SHP77 (cell line): ENCODE results near the gene BCAS3.
A peak's percentile ranks its signal among the peaks of the same experiment; 100 is the strongest.
"Not testable (repeated sequence)": the region's sequence is repeated elsewhere in the genome, so short reads cannot be mapped to it uniquely, and the experiment has no call there.

Source experiments
- DNase-seq, 2 experiments: peaks; one replicate each; lab custom pipeline; 2025; lab: John Stamatoyannopoulos, UW

BCAS3 gene

DNA sequence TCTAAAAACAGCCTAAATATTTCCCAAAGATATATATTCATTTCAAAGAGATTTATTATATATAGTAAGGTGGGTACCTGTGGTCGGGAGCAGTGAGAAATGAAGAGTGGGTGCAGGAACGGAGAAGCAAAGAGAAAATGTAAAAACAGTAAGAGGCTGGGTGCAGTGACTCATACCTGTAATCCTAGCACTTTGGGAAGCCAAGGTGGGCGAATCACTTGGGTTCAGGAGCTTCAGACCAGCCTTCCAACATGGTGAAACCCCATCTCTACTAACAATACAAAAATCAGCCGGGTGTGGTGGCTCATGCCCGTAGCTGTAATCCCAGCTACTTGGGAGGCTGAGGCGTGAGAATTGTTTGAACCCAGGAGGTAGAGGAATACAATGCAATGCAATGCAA is 257.1 kb downstream of the BCAS3 start:
- no peak for DNase-seq

DNA sequence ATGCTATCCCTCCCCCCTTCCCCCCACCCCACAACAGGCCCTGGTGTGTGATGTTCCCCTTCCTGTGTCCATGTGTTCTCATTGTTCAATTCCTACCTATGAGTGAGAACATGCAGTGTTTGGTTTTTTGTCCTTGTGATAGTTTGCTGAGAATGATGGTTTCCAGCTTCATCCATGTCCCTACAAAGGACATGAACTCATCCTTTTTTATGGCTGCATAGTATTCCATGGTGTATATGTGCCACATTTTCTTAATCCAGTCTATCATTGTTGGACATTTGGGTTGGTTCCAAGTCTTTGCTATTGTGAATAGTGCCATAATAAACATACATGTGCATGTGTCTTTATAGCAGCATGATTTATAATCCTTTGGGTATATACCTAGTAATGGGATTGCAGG is 258.3 kb downstream of the BCAS3 start:
- not testable (repeated sequence) for DNase-seq

DNA sequence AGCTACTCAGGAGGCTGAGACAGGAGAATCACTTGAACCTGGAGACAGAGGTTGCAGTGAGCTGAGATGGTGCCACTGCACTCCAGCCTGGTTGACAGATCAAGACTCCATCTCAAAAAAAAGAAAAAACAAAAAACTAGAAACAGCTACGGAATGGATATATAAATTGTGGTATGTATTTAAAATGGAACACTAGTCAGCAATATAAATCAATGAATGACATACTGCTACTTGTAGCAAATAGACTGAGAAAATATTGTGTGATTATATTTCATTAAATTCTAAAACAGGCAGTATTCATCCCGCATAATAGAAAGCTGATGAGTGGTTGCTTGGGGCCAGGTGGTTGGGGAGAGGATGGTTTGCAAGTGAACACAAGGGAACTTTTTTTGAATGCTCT is 261.7 kb downstream of the BCAS3 start:
- no peak for DNase-seq

DNA sequence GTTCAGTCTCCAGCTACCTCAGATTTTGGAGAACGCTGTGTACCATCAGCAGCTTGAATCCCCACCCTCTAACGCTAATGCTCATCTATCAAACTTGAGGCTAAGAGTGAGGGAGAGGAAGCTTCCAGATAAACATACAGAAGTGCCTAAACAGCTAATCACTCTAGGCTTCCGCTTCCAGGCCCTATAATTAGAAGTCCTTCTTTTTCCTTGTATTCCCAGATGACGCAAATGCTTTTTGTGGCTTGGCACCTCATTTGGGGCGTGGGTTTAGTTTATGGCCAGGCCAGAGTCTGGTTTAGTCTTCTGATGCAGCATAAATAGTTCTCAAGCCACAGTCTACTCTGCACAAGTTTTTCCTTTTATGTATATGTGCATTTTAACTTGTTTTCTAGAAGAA is 263.4 kb downstream of the BCAS3 start:
- DNase-seq, result peak; percentile 13 to 40

DNA sequence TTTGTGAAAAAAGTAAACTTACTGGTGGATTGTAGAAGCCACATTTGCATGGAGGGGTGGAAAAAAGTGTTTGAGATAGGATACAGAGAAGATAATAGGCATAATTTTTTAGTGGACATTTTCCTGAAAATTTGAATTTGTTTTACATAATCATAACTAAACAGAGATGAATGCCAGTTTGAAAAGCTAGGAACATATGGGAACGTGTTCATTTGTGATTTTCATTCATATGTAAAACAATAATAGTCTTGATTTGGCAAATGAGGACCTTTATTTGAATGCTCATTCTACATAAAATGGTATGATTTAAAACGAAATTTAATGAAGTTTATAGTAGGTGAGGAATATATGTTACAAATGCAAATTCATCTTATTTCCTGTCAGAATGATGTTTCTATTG is 263.9 kb downstream of the BCAS3 start:
- no peak for DNase-seq

DNA sequence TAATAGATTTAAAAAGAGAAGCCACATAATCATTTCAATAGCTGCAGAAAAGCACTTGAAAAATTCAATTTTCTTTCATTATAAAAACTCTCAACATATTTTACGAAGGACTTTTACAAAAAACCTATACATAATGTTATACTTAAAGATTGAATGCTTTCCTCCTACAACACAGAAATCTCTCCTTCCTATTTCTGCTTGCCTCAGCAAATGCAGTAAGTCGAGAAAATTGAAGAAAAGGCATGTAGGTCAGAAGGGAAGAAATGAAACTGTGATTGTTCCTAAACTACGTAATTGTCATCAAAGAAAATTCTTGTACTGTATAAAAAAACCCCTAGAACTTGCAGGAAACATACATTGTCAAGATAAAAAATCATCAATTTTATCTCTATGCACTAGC is 267.1 kb downstream of the BCAS3 start:
- DNase-seq, result no peak

DNA sequence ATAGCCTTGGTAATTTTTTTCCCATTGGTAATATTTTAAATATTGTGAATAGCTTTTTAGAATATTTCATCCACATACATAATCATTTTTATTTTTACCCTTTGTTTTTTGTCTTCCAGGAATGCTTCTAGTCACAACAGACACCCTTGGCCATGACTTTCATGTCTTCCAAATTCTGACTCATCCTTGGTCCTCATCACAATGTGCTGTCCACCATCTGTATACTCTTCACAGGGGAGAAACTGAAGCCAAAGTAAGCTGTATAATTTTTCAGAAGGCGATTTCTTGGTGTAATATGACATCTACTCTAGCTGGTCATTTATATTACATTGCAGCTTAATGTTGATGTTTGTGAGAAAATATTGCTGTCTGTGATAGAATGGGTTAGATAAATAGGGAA is 269.4 kb downstream of the BCAS3 start:
- no peak for DNase-seq

DNA sequence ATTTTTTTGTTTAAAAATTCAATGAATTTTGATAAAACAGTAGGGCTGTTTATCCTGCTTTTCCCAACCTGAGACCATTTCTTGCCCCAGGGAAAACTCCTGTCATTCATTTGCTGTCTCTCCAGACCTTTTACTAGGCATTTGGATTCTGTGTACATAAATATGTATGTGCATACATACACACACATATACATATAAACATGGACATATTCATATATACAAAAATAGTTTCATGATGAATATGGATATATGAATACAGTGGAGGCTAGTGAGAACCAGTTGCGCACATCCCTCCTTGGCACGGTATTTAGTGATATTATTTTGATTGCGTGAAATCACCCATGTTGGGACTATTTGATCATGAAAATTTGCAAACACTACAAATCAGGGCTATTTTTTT is 269.9 kb downstream of the BCAS3 start:
- DNase-seq, result no peak

DNA sequence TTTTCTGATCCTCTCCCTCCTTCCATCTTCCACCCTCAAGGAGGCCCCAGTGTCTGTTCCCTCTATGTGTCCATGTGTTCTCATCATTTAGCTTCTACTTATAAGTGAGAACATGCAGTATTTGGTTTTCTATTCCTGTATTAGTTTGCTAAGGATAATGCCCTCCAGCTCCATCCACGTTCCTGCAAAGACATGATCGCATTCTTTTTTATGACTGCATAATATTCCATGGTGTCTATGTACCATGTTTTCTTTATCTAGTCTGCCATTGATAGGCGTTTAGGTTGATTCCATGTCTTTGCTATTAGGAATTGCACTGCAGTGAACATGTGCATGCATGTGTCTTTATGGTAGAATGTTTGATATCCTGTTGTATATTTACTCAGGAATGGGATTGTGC is 275.1 kb downstream of the BCAS3 start:
- DNase-seq, result no peak

DNA sequence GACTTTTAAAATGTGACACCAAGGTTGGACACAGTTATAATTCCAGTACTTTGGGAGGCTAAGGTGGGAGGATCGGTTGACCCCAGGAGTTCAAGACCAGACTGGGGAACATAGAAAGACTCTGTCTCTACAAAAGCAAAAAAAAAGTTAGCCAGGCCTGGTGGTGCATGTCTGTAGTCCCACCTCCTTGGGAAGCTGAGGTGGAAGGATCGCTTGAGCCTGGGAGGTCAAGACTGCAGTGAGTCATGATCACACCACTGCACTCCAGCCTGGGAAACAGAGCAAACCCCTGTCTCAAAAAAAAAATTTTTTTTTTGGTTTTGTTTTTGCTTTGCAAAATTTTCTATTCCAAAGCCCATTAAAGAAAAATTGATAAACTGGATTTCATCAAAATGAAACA is 281.4 kb downstream of the BCAS3 start:
- DNase-seq, result no peak

DNA sequence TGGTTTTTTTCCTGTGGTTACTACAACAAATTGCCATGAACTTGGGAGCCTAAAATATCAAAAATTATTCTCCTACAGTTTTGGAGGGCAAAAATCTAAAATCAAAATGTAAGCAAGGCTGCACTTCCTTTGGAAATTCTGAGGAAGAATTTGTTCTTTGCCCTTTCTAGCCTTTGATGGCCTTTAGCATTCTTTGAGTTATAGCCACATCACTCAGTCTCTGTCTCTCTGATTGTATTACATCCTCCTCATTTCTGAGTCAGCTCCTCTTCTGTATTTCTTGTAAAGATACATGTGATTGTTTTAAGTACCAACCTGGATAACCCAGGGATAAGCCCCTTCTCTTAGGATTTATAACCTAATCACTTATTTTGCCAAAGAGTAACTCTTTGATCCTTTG is 282.0 kb downstream of the BCAS3 start:
- no peak for DNase-seq

DNA sequence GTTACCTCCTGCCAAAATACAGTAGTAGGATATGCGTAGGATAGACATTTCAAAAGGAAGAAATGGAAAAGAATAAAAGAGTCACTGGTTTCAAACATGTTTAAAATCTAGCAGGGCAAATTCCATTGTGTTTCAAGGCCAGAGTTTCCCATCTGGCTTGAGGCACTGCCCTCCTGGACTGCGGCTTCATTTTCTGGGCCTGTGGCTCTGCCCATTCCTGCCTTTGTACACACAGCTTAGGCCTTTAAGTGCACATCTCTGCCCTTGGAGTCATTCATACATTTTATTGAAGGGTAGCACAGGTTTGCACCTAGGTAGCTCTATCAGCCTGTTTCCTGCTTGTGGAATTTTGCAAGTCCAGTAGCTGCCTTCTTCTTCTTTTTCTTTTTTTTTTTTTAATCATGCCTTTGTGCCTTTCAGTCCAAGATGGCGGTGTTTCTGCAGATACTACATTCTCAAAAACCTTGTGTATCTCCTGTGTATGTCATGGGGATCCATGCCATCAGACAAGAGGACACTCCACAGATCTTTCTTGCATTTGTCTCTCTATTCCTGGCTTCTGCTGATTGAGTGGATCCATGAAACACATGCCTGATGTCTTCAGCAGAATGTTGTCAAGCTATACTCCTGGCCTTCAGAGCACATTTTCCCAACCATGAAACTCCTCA is 282.9 kb downstream of the BCAS3 start:
- DNase-seq, result no peak

DNA sequence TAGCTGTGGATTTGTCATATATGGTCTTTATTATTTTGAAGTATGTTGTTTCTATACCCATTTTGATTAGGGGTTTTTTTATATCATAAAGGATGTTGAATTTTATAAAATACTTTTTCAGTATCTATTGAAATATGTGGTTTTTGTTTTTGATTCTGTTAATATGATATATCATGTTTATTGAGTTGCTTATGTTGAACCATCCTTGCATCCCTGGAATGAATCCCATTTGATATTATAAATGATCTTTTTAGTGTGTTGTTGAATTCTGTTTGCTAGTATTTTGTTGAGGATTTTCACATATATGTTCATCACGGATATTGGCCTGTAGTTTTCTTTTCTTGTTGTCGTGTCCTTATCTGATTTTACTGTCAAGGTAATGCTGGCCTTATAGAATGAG is 286.5 kb downstream of the BCAS3 start:
- no peak for DNase-seq

DNA sequence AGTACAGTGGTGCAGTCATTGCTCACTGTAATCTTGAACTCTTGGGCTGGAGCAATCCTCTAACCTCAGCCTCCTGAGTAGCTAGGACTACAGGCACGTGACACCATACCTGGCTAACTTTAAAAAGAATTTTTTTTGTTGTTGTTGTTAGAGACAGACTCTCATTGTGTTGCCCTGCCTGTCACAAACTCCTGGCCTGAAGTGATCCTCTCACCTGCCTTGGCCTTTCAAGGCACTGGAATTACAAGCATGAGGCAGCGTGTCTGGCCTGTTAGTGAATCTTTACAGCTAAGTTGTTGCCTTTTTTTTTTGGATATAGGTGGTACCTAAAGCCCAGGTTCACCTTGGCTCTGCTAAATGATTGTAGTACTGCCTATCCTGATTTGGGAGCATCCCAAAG is 290.6 kb downstream of the BCAS3 start:
- DNase-seq, result no peak

DNA sequence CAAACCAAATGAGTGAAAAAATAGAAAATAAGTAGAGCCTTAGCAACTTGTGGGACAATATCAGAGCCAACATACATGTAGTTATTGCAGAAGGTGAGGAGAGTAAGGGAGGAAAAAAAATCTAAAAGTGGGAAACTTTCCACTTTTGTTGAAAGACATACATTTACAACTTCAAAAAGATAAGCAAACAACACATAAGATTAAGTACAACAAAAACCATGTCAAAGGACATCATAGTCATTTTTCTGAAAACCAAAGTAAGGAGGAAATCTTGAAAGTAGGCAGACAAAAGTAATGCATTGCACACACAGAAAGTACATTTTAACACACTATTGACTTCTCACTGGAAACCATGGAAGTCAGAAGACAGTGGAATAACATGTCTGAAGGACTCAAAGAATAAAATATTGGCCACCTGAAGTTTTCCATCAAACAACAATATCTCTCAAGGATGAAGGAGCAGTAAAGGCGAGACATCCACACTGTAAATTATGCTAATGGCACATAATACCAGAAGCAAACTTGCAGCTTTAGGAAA is 291.9 kb downstream of the BCAS3 start:
- DNase-seq, result no peak

DNA sequence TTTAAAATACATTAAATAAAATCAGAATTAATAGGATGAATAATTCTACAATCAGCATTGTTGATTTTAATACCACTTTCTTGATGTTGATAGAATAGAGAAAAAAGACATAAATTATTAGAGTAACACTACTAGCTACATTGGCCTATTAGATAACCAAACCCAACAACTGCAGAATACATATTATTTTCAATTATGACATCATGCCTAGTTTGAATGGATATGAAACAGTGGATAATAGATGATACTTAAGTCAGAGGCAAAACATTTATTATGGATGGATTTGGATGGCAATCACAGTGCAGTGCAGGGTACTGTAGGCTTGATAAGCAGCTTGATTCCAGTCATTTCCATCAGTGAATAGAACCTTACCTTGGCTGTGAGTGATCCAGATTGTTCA is 293.1 kb downstream of the BCAS3 start:
- DNase-seq, result no peak

DNA sequence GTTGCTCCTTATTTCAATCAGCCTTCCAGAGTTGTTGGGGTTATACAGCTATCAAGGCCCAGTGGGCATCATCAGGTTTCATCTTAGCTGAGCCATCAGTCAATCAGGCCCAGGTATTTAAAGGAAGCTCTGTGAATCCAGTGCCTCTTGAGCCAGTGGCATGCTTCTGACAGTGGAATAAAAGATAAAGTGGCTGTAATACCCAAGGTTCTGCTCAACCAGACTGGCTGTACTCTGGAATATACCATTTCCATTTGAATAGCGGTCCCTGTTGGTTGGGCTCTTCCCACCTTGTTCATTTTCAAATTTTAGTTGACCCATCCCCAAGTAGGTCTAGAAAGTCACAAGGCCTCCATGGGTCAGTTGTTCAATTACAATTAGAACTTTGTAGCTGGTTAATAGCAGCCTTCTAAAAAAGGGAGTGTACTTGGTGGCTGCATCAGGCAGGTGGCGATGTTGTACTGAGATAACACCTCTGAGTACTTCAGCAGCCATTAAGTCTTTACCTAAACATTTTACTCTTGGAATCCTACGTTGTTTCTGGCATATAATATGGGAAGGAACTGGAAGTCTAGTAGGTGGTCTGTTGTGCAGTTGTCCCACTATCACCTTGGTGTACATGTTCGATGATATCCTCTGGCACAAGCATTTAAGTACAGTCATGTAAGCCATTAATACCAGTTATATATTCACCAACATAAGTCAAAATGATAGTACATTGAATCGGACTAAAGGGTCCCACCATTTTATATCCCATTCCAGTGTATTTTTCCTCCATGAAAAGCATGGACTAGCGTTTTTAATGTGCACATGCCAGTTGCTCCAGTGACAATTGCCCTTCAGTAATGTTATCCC is 294.1 kb downstream of the BCAS3 start:
- DNase-seq, result peak; percentile 4 to 15

DNA sequence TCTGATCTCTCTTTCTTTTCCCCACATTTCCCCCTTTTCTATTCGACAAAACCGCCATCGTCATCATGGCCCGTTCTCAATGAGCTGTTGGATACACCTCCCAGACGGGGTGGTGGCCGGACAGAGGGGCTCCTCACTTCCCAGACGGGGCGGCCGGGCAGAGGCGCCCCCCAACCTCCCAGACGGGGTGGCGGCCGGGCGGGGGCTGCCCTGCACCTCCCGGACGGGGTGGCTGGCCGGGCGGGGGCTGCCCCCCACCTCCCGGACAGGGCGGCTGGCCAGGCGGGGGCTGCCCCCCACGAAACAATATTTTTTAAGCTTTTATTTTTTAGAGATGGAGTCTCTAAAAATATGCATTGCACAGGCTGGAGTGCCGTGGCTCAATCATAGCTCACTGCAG is 299.2 kb downstream of the BCAS3 start:
- not testable (repeated sequence) for DNase-seq

DNA sequence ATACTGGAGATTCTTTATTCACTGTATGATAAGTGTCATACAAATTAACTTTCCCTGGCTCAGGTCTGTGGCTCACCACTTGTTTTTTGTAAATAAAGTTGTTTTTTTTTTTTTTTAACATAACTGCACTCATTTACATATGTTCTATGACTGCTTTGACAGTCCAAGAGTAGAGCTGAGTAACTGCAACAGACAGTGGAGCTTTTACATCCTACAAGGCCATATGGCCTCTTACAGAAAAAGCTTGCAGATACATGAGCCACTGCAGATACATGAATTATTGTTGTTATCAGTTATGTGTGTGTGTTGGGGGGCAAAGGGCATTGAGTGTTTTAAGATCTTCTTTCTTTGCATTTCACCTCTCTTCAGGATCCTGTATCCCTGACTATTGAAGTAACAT is 311.7 kb downstream of the BCAS3 start:
- no peak for DNase-seq

DNA sequence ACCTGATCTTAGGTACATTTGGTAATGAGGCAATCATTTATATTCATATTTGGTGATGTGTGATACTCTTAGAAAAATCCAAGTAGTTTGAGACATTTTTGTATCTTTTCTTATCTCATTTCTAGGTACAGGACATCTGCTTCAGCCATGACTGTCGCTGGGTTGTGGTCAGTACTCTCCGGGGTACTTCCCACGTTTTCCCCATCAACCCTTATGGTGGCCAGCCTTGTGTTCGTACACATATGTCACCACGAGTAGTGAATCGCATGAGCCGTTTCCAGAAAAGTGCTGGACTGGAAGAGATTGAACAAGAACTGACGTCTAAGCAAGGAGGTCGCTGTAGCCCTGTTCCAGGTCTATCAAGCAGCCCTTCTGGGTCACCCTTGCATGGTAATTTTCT is 312.2 kb downstream of the BCAS3 start:
- no peak for DNase-seq

DNA sequence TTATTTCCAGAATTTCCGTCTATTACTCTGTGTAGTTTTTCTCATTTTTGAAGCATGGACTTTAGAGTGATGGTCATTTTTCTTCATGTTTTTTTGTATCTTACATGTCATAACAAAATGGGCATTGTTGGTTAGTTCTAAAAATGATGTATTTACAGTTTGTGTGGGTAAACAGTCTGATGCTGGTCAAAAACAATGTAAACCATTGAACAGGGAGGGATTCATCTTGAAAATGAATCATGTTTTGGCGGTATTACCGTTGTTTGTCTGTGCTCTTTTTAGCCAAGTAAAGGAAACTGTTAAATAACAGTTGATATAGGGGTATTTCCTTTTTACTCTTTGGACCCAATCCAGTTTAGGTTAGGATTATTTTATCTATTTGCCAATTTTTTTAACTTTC is 315.8 kb downstream of the BCAS3 start:
- no peak for DNase-seq

DNA sequence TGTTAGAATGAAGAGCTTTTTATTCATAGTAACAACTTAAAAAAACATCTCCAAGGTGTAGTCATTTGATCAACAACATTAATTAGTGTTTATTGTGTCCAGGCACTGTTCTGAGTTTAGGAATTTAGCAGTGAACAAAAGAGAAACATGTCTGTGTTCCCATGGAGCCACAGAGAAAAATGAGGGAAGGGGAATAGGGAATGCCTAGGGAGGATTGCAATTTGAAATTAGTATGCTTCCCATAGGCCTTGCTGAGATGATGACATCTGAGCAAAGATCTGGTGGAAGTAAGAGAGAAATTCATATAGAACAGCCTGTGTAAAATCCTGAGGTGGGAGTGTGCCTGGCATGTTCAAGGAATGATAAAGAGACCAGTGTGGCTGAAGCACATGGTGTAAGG is 318.0 kb downstream of the BCAS3 start:
- DNase-seq, result no peak

DNA sequence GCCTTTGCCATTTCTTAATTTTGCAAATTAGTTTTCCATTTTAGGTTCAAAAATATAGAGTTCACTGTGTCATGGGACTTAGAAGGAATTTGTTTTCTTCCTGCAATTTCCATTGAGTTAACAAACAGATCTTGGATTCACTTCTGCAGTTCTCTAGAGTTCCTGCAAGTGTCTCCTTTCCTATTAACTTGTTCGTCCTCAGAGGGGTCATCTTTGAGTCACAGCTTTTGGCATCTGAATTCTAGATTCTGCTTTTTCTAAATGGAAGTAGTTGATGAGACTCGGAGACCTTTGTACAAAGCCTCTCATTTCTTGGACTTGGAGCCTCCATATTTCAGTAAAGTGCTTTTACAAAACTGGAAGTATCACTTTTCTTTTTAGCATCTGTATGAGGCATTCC is 323.3 kb downstream of the BCAS3 start:
- no peak for DNase-seq
